Retinal pigment epithelial cell (primary cell): ENCODE data around the gene SPEF2.
"Not testable (repeated sequence)": the region's sequence is repeated elsewhere in the genome, so short reads cannot be mapped to it uniquely, and the experiment has no call there.

Experiments
- DNase-seq: peaks from one replicate; pipeline ENCODE4 v3.0.0-alpha.2; 2010; ENCODE audit warnings: low read depth
- H3K4me3 ChIP-seq: 2 replicates; pipeline ENCODE4 v1.5.1; 2011; ENCODE audit warnings: mild to moderate bottlenecking, low read length, control low read depth, moderate library complexity
- CTCF ChIP-seq: conservative IDR thresholded peaks from 2 replicates; pipeline ENCODE4 v1.5.1; 2011; ENCODE audit warnings: low read depth, low read length, control low read depth, inconsistent platforms

SPEF2 gene

GRCh38 chr5:35850967-35851680 is 233.5 kb downstream of the SPEF2 start:
- TF ChIP-seq CTCF, result no peak
- no peak for DNase-seq
- H3K4me3 ChIP-seq, result no peak overlapping the region

GRCh38 chr5:35852084-35852734 is 234.5 kb downstream of the SPEF2 start:
- no peak for TF ChIP-seq CTCF
- no peak for DNase-seq
- H3K4me3 ChIP-seq, result no peak overlapping the region

DNA sequence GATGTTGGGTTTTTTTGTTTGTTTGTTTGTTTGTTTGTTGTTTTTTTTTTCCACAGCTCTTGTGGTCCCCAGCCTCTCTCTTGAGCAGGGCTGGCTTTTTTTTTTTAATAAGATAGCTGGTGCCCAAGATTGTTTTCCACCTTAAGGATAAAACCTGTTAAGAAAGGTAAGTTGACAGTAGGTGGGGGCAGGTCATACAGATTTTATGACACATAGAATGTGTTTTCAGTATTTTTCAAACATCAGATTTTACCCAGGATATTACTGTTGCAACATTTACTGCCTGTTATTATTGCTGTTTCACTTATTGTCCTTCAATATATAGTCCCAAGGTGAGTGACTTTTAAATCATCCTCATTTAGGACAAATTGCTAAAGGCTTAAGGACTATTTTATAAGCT is 235.1 kb downstream of the SPEF2 start:
- no peak for TF ChIP-seq CTCF
- H3K4me3 ChIP-seq, result no peak overlapping the region
- no peak for DNase-seq

DNA sequence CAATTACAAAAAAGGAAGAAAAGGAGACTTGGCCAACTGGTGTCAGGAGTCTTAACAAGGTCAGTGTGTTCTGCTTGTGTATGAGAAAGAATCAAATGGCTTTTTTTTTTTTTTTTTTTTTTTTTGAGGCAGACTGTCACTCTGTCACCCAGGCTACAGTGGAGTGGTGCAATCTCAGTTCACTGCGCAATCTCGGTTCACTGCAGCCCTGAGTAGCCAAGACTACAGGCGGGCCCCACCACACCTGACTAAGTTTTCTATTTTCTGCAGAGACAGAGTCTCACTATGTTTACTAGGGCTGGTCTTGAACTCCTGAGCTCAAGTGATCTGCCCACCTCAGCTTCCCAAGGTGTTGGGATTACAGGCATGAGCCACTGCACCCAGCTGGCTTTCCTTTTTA is 236.0 kb downstream of the SPEF2 start:
- no peak overlapping the region for H3K4me3 ChIP-seq
- TF ChIP-seq CTCF, result no peak
- DNase-seq, result no peak

GRCh38 chr5:35854248-35854647 is 236.6 kb downstream of the SPEF2 start:
- no peak for DNase-seq
- H3K4me3 ChIP-seq, result no peak overlapping the region
- no peak for TF ChIP-seq CTCF

- TF ChIP-seq CTCF, result no peak
- no peak overlapping the region for H3K4me3 ChIP-seq
- peak; percentile 45 for DNase-seq
Observed at GRCh38 chr5:35855187-35855586, 237.5 kb downstream of the SPEF2 start.

DNA sequence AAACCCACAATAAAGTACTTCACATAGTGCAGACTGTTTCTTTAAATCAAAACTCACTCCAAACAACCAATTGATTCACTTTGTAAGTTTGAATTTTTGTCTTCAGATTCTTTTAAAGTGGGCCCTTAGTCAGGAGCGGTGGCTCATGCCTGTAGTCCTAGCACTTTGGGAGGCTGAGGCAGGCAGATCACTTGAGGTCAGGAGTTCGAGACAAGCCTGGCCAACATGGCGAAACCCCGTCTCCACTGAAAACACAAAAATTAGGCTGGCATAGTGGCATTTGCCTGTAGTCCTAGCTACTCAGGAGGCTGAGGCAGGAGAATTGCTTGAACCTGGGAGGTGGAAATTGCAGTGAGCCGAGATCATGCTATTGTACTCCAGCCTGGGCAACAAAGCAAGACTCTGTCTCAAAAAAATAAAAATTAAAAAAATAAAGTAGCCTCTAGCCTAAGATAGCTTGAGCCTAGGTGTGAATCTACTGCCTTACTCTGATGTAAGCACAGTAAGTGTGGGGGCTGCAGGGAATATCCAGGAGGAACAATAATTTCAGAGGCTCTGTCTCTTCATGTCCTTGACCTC is 238.6 kb downstream of the SPEF2 start:
- not testable (repeated sequence) for H3K4me3 ChIP-seq, DNase-seq
